HuH-7.5 (cell line): ENCODE results near the gene AGTPBP1.

Experiments used
- DNase-seq: peaks from one replicate; pipeline ENCODE4 v3.0.0; 2011; ENCODE audit warnings: low spot score

AGTPBP1 gene

DNA sequence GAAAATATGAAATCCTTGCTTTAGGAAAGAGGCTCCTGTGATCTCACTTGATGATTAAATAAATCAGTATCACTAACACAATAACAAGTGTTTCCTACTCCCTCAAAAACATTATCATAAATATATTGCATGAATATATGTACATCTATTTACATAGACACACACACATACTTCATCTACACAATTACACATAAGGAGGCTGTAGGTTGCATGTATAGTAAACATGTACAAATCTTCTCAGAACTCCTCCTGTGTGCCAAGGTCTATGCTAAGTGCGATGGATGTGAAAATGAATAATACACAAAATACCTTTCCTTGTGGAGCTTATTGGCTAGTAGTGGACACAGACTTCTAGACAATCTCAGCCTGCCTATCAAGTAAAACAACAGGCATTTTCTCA is 239.9 kb downstream of the AGTPBP1 start:
- DNase-seq, result no peak

DNA sequence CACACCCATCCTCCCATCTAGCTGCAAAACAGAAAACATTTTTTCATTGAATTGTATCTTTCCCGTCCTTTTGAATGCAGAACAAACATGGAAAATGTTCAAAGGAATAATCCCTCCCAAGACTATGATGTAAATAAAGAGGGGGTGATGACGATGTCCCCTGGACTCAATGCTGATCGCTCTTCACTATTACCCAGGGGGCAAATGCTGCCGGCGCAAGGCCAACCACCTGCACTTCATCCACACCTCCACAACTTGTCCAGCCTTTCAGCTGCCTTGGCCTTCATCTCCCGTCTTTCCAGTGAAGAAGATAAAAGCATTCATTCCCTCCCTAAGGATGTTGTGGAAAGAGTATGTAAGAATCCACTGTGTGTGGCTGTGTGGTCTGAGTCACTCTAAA is 240.3 kb downstream of the AGTPBP1 start:
- no peak for DNase-seq
